Effector memory CD8-positive, alpha-beta T cell (primary cell): ENCODE results near the gene SRSF10.
"Not testable (repeated sequence)": the region's sequence is repeated elsewhere in the genome, so short reads cannot be mapped to it uniquely, and the experiment has no call there.

Experiments used
- ATAC-seq: fragments of 150-1000 bp; cut with Tn5 transposase; replicated peaks from 2 replicates; pipeline ENCODE4 v1.10.0; 2021; ENCODE audit warnings: mild to moderate bottlenecking, moderate library complexity
- DNase-seq, 3 experiments: peaks; one replicate each; pipeline ENCODE4 v3.0.0; 2021
- H3K27ac Mint-ChIP-seq, 2 donors: one replicate each; pipeline ENCODE4 v1.8.0; 2022; ENCODE audit warnings: mild to moderate bottlenecking in 2 of 2, mixed read lengths in 2 of 2, moderate library complexity in 2 of 2
- H3K27me3 Mint-ChIP-seq, 2 donors: one replicate each; pipeline ENCODE4 v1.8.0; 2022; ENCODE audit warnings: mixed read lengths in 2 of 2
- H3K36me3 Mint-ChIP-seq: one replicate; pipeline ENCODE4 v1.8.0; 2022; ENCODE audit warnings: mild to moderate bottlenecking, moderate library complexity, mixed read lengths; ENCODE audit not compliant: insufficient read depth
- H3K4me1 Mint-ChIP-seq, 2 donors: one replicate each; pipeline ENCODE4 v1.8.0; 2022; ENCODE audit warnings: low read depth in 2 of 2, mixed read lengths in 2 of 2
- H3K4me3 Mint-ChIP-seq, 2 donors: one replicate each; pipeline ENCODE4 v1.8.0; 2022; ENCODE audit warnings: mild to moderate bottlenecking in 2 of 2, mixed read lengths in 2 of 2, moderate library complexity in 2 of 2
- H3K9me3 Mint-ChIP-seq, 2 donors: one replicate each; pipeline ENCODE4 v1.8.0; 2022; ENCODE audit warnings: mixed read lengths in 2 of 2

Gene SRSF10

GRCh38 chr1:23959461-23960290 lies 20.5 kb downstream of the SRSF10 start, which contains the start of gene PNRC2:
PNRC2 (plus strand) TSS chr1:23959828; CDS start chr1:23961458, 1,630 bp downstream.
- no peaks in the 10 kb centered on the region for H3K27me3 Mint-ChIP-seq
- peak within 1 kb of the TSS; percentile 99 for H3K4me3 Mint-ChIP-seq
- H3K27ac Mint-ChIP-seq: peak within 1 kb of the TSS; percentile 98 to 99
- H3K36me3 Mint-ChIP-seq: peaks cover 52% of the 10 kb centered on the region
- peak; percentile 94 to 96 (median 95) for DNase-seq
- no peaks in the 10 kb centered on the region for H3K9me3 Mint-ChIP-seq
- peak; percentile 82 for ATAC-seq
- H3K4me1 Mint-ChIP-seq: peaks cover 30 to 38% of the 10 kb centered on the region in 2 donors

- Mint-ChIP-seq H3K4me3 (peak overlapping the region; percentile 99), H3K36me3 (peaks cover 45% of the 10 kb centered on the region), H3K27ac (peak overlapping the region; percentile 98 to 99), H3K9me3 (no peaks in the 10 kb centered on the region), H3K27me3 (no peaks in the 10 kb centered on the region), H3K4me1 (peaks cover 29 to 32% of the 10 kb centered on the region in 2 donors)
- DNase-seq (peak; percentile 88 to 90 (median 89)), ATAC-seq (peak; percentile 83)
Observed at GRCh38 chr1:23958810-23959460, 21.2 kb downstream of the SRSF10 start.

GRCh38 chr1:23958040-23958809 lies 21.9 kb downstream of the SRSF10 start:
- Mint-ChIP-seq H3K27ac (peak overlapping the region; percentile 98 to 99), H3K36me3 (peaks cover 38% of the 10 kb centered on the region), H3K4me3 (peak overlapping the region; percentile 99), H3K4me1 (peaks cover 28% of the 10 kb centered on the region in 2 donors)
- H3K9me3 Mint-ChIP-seq, ATAC-seq, H3K27me3 Mint-ChIP-seq, DNase-seq: not testable (repeated sequence)

GRCh38 chr1:23957096-23957495 lies 23.0 kb downstream of the SRSF10 start:
- ATAC-seq: no peak
- peaks cover 29% of the 10 kb centered on the region for H3K36me3 Mint-ChIP-seq
- H3K4me1 Mint-ChIP-seq: peaks cover 20 to 28% of the 10 kb centered on the region in 2 donors

GRCh38 chr1:23953020-23953419 lies 27.1 kb downstream of the SRSF10 start:
- Mint-ChIP-seq H3K27me3 (no peaks in the 10 kb centered on the region), H3K9me3 (no peaks in the 10 kb centered on the region), H3K27ac (no peak overlapping the region), H3K36me3 (no peaks in the 10 kb centered on the region), H3K4me1 (peaks cover under 1 to 4% of the 10 kb centered on the region in 2 donors), H3K4me3 (no peak overlapping the region)
- no peak for ATAC-seq
- DNase-seq: no peak

More at GRCh38 chr1:23957096-23957495, 23.0 kb downstream of the SRSF10 start:
- H3K9me3 Mint-ChIP-seq: no peaks in the 10 kb centered on the region
- DNase-seq: no peak
- H3K27ac Mint-ChIP-seq: peak overlapping the region; percentile 57 to 98
- H3K27me3 Mint-ChIP-seq: no peaks in the 10 kb centered on the region
- no peak overlapping the region for H3K4me3 Mint-ChIP-seq

- ATAC-seq: no peak
- Mint-ChIP-seq H3K27me3 (peaks cover 10 to 20% of the 10 kb centered on the region in 2 donors), H3K9me3 (no peaks in the 10 kb centered on the region), H3K27ac (no peak overlapping the region), H3K4me3 (no peak overlapping the region), H3K4me1 (no peaks in the 10 kb centered on the region), H3K36me3 (no peaks in the 10 kb centered on the region)
- no peak for DNase-seq
Observed at GRCh38 chr1:23947366-23947765, 32.8 kb downstream of the SRSF10 start.

GRCh38 chr1:23936481-23937176 lies 43.5 kb downstream of the SRSF10 start:
- no peak for DNase-seq
- no peaks in the 10 kb centered on the region for H3K9me3 Mint-ChIP-seq

GRCh38 chr1:23931491-23931880 lies 48.6 kb downstream of the SRSF10 start:
- DNase-seq (no peak), ATAC-seq (no peak)
- no peak overlapping the region for H3K4me3 Mint-ChIP-seq
- H3K27me3 Mint-ChIP-seq: peaks cover 10 to 31% of the 10 kb centered on the region in 2 donors
- H3K9me3 Mint-ChIP-seq: no peaks in the 10 kb centered on the region
- no peaks in the 10 kb centered on the region for H3K4me1 Mint-ChIP-seq
- no peaks in the 10 kb centered on the region for H3K36me3 Mint-ChIP-seq
- H3K27ac Mint-ChIP-seq: no peak overlapping the region

More at GRCh38 chr1:23936481-23937176, 43.5 kb downstream of the SRSF10 start:
- ATAC-seq: no peak
- peaks cover 9 to 11% of the 10 kb centered on the region in 2 donors for H3K27me3 Mint-ChIP-seq
- H3K27ac Mint-ChIP-seq: no peak overlapping the region
- peaks cover 2% of the 10 kb centered on the region for H3K36me3 Mint-ChIP-seq
- peaks cover 0 to 3% of the 10 kb centered on the region in 2 donors for H3K4me1 Mint-ChIP-seq
- H3K4me3 Mint-ChIP-seq: no peak overlapping the region

- Mint-ChIP-seq H3K9me3 (no peaks in the 10 kb centered on the region), H3K27ac (no peak overlapping the region), H3K27me3 (peaks cover 10 to 35% of the 10 kb centered on the region in 2 donors), H3K4me3 (no peak overlapping the region), H3K4me1 (no peaks in the 10 kb centered on the region), H3K36me3 (no peaks in the 10 kb centered on the region)
- no peak for ATAC-seq
- no peak for DNase-seq
Observed at GRCh38 chr1:23930861-23931490, 49.2 kb downstream of the SRSF10 start.

- H3K4me3 Mint-ChIP-seq: no peak overlapping the region
- DNase-seq (no peak), ATAC-seq (no peak)
- H3K27ac Mint-ChIP-seq: no peak overlapping the region
- H3K27me3 Mint-ChIP-seq: peaks cover 10 to 35% of the 10 kb centered on the region in 2 donors
- no peaks in the 10 kb centered on the region for H3K9me3 Mint-ChIP-seq
- H3K4me1 Mint-ChIP-seq: no peaks in the 10 kb centered on the region
- no peaks in the 10 kb centered on the region for H3K36me3 Mint-ChIP-seq
Observed at GRCh38 chr1:23930270-23930669, 49.9 kb downstream of the SRSF10 start.

- no peak overlapping the region for H3K4me3 Mint-ChIP-seq
- no peaks in the 10 kb centered on the region for H3K36me3 Mint-ChIP-seq
- H3K9me3 Mint-ChIP-seq: no peaks in the 10 kb centered on the region
- H3K27ac Mint-ChIP-seq: no peak overlapping the region
- ATAC-seq (no peak), DNase-seq (no peak)
- H3K27me3 Mint-ChIP-seq: peaks cover 10 to 35% of the 10 kb centered on the region in 2 donors
- no peaks in the 10 kb centered on the region for H3K4me1 Mint-ChIP-seq
Observed at GRCh38 chr1:23928789-23929188, 51.3 kb downstream of the SRSF10 start.

GRCh38 chr1:23927097-23927496 lies 53.0 kb downstream of the SRSF10 start:
- no peaks in the 10 kb centered on the region for H3K4me1 Mint-ChIP-seq
- ATAC-seq (no peak), DNase-seq (no peak)
- no peak overlapping the region for H3K4me3 Mint-ChIP-seq
- H3K36me3 Mint-ChIP-seq: no peaks in the 10 kb centered on the region
- no peak overlapping the region for H3K27ac Mint-ChIP-seq
- no peaks in the 10 kb centered on the region for H3K9me3 Mint-ChIP-seq
- H3K27me3 Mint-ChIP-seq: peaks cover 10 to 35% of the 10 kb centered on the region in 2 donors
